Esophagus muscularis mucosa (tissue), 4 donors: Measurements from ENCODE around the gene ENOPH1. TPM values are rescaled to one million over a fixed set of nuclear protein-coding genes. Genes with fewer than 3 reads are reported as not detected.
"Not testable (repeated sequence)": the region's sequence is repeated elsewhere in the genome, so short reads cannot be mapped to it uniquely, and the experiment has no call there.

Source experiments
- DNase-seq: peaks from one replicate; pipeline ENCODE4 v3.0.0-alpha.2; 2017; ENCODE audit errors: extremely low spot score
- H3K27ac ChIP-seq, 4 donors: fragments of 200-600 bp; sonication (generic); replicated peaks in 1 of 4; 1 replicate in 3 of 4; 2 replicates in 1 of 4; pipeline ENCODE4 v1.5.1; 2016 to 2019; ENCODE audit warnings: mild to moderate bottlenecking in 1 of 4
- H3K27me3 ChIP-seq, 4 donors: fragments of 200-600 bp; sonication (generic); one replicate each; pipeline versions ENCODE4 v1.5.1 to v1.6.0; 2016 to 2019
- H3K36me3 ChIP-seq, 4 donors: fragments of 200-600 bp; sonication (generic); one replicate each; pipeline ENCODE4 v1.5.1; 2016 to 2019
- H3K4me1 ChIP-seq, 4 donors: fragments of 200-600 bp; sonication (generic); one replicate each; pipeline ENCODE4 v1.5.1; 2016 to 2019
- H3K4me3 ChIP-seq, 4 donors: fragments of 200-600 bp; sonication (generic); 1 replicate in 2 of 4; 2 replicates in 2 of 4; pipeline ENCODE4 v1.5.1; 2016 to 2019; ENCODE audit warnings: mild to moderate bottlenecking in 4 of 4, moderate library complexity in 1 of 4
- H3K9me3 ChIP-seq, 4 donors: fragments of 200-600 bp; sonication (generic); 1 replicate in 3 of 4; 2 replicates in 1 of 4; pipeline ENCODE4 v1.5.1; 2016 to 2019
- CTCF ChIP-seq, 3 experiments: fragments of 200-600 bp in 2 of 3; fragments of 450-650 bp in 1 of 3; sonication (generic) in 2 of 3; IDR thresholded peaks; one replicate each; pipeline ENCODE4 v1.5.1; 2017 to 2019; ENCODE audit warnings: antibody characterized with exemption in 3 of 3, mild to moderate bottlenecking in 2 of 3, moderate library complexity in 1 of 3
- EP300 ChIP-seq: sonication (generic); formaldehyde crosslinking; IDR thresholded peaks from one replicate; pipeline ENCODE4 v1.6.1; 2017; ENCODE audit warnings: antibody characterized with exemption
- POLR2A ChIP-seq: fragments of 450-650 bp; IDR thresholded peaks from one replicate; pipeline ENCODE4 v1.6.1; 2017; ENCODE audit warnings: antibody characterized with exemption, moderate library complexity, mild to moderate bottlenecking, low read depth
- POLR2AphosphoS5 ChIP-seq, 2 donors: sonication (generic); formaldehyde crosslinking; IDR thresholded peaks; one replicate each; pipeline ENCODE4 v1.6.1; 2017; ENCODE audit warnings: antibody characterized with exemption in 2 of 2
- WGBS: methylation state at CpG from one replicate; pipeline ENCODE4 v1.1.5; 2018; 5-methylcytosine and 5-hydroxymethylcytosine counted together
- intact Hi-C: fragments of 100-400 bp; cut with DNase I; formaldehyde crosslinking; loops from one replicate; pipeline ENCODE4 v1.15.1; 2023
- total RNA-seq, 4 donors: library from RNA; depleted of rRNA; stranded (reverse); fragments of >200 nt; gene quantifications; one replicate each; pipeline versions ENCODE4 v1.1.0 to v1.2.1, GENCODE V29; 2016

The ENOPH1 gene
- total RNA-seq, 4 donors from 2014 or later, result 17.4 to 26.4 (median 22.4) TPM

DNA sequence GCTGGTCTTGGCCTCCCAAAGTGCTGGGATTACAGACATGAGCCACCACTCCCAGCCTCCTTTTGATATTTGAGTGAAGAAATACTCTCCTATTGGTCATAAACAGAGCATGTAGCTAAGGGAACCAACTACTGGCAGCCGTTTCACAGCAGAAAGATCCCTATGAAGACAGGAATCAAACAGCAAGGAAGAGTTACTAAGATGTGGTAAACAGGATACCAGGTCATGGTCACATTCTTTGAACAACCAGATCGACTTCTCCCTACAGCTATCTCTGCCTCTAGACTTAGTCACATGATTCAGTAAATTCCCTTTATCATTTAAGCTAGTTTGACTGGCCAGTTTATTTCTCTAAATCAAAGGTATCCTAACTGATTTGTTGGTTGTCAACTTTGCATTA, 47.6 kb upstream of the ENOPH1 start:
- intact Hi-C loops, result no loop called here
- 80% methylated on average over 2 of the region's 2 CpGs for WGBS
- no peak overlapping the region for H3K27ac ChIP-seq

GRCh38 chr4:82386312-82386711, 44.1 kb upstream of the ENOPH1 start:
- H3K27ac ChIP-seq, H3K4me3 ChIP-seq, DNase-seq, H3K36me3 ChIP-seq, intact Hi-C loops, H3K9me3 ChIP-seq, H3K27me3 ChIP-seq: not testable (repeated sequence)
- H3K4me1 ChIP-seq, result peaks cover 10 to 12% (median 11%) of the 10 kb centered on the region in 4 donors
- WGBS, result 95% methylated on average over 8 of the region's 8 CpGs

More for the DNA sequence above, 47.6 kb upstream of the ENOPH1 start:
- peaks cover 3 to 14% (median 5%) of the 10 kb centered on the region in 4 donors for H3K4me1 ChIP-seq
- DNase-seq, result peak; percentile 14
- no peak overlapping the region for H3K4me3 ChIP-seq
- H3K36me3 ChIP-seq, result peaks cover 0 to 7% (median 1%) of the 10 kb centered on the region in 4 donors
- H3K27me3 ChIP-seq, result no peaks in the 10 kb centered on the region
- TF ChIP-seq EP300 (no peak), POLR2A (no peak), POLR2AphosphoS5 (IDR thresholded peaks at IDR 0.05) (no peak), CTCF (IDR thresholded peaks at IDR 0.05) (no peak)
- no peaks in the 10 kb centered on the region for H3K9me3 ChIP-seq

DNA sequence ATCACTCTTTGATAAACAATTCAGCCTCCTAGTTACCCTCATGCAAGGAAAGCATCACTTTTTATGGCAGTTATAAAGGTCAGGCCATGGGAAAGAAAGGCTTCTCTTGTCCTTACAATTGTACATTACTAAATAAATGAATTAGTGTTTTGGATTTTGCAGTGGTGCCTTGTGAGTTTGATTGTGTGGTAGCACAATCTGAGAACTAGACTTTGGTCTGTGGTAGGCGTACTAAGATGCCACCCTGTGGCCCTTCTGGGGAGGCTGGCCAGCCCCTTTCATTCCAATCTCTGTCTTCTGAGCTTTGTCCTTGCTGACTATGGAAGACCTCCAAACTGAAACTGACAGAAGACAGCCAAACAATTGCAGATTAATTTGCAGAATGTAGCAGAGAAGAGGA, 42.0 kb upstream of the ENOPH1 start:
- intact Hi-C loops, result no loop called here
- Histone ChIP-seq H3K4me1 (peaks cover 6 to 11% (median 10%) of the 10 kb centered on the region in 4 donors), H3K27ac (no peak overlapping the region), H3K27me3 (no peaks in the 10 kb centered on the region), H3K9me3 (no peaks in the 10 kb centered on the region), H3K36me3 (no peaks in the 10 kb centered on the region), H3K4me3 (no peak overlapping the region)
- TF ChIP-seq POLR2A (no peak), CTCF (IDR thresholded peaks at IDR 0.05) (peak; percentile 12 to 39 (median 30))
- DNase-seq, result peak; percentile 42
- 63% methylated on average over 1 of the region's 1 CpG for WGBS

GRCh38 chr4:82390061-82390460, 40.3 kb upstream of the ENOPH1 start:
- intact Hi-C loops, H3K36me3 ChIP-seq, H3K4me3 ChIP-seq, H3K27me3 ChIP-seq, H3K27ac ChIP-seq, H3K9me3 ChIP-seq: not testable (repeated sequence)
- peak; percentile 45 for DNase-seq
- peaks cover 6 to 11% (median 10%) of the 10 kb centered on the region in 4 donors for H3K4me1 ChIP-seq
- 85% methylated on average over 9 of the region's 9 CpGs for WGBS

DNA sequence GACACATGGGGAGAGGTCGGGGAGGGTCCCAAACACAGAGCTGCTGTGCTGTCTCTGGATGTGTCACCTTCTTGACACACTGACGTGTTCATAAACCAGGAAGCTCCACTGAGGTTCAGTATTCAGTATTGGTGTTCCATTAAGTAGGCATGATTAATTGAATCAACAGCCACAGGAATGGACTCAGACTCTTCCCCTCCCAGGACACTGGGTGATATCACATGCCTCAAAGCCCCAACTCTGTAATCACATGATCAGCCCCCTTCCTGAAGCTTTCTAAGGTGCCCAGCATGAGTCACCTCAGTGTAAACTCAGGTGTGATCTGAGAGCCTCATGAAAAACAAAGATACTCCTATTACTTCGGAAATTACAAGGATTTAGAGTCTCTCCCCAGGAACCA, 35.5 kb upstream of the ENOPH1 start:
- no peaks in the 10 kb centered on the region for H3K9me3 ChIP-seq
- DNase-seq, result no peak
- intact Hi-C loops, result no loop called here
- no peaks in the 10 kb centered on the region for H3K36me3 ChIP-seq
- WGBS, result 92% methylated on average over 3 of the region's 3 CpGs
- H3K4me3 ChIP-seq, result no peak overlapping the region
- H3K27ac ChIP-seq, result no peak overlapping the region
- TF ChIP-seq CTCF (IDR thresholded peaks at IDR 0.05), result no peak
- TF ChIP-seq POLR2A, result no peak
- no peaks in the 10 kb centered on the region for H3K4me1 ChIP-seq
- no peaks in the 10 kb centered on the region for H3K27me3 ChIP-seq

DNA sequence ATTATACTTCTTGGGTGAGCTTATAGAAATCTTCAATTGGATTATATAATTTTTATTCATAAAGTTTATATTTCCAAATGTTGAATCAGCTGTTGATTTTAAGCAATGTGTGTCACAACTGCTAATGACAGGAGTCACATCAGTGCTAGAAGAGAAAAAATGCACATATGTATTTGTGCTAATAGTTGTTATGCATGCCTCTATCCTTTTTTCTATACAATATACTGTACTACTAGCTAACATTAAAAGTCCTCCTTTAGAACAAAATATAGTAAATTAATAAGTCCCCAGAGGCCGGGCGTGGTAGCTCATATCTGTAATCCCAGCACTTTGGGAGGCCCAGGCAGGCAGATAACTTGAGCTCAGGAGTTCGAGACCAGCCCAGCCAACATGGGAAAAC, 32.9 kb upstream of the ENOPH1 start:
- Histone ChIP-seq H3K4me3 (no peak overlapping the region), H3K36me3 (no peaks in the 10 kb centered on the region), H3K9me3 (no peaks in the 10 kb centered on the region), H3K27me3 (no peaks in the 10 kb centered on the region), H3K27ac (no peak overlapping the region), H3K4me1 (no peaks in the 10 kb centered on the region)
- intact Hi-C loops, result no loop called here
- TF ChIP-seq EP300 (no peak), CTCF (IDR thresholded peaks at IDR 0.05) (no peak)
- no peak for DNase-seq
- WGBS, result 95% methylated on average over 3 of the region's 3 CpGs
